ENCODE data around the gene SP140L. TPM values are rescaled to one million over a fixed set of nuclear protein-coding genes. Genes with fewer than 3 reads are reported as not detected.

SP140L gene
- total RNA-seq, 1 donor from 2014 or later, result 2.2 TPM

GRCh38 chr2:230312638-230313037 is 14.4 kb upstream of the SP140L start:
- H3K4me3 Mint-ChIP-seq, result no peak overlapping the region
- no peaks in the 10 kb centered on the region for H3K4me1 Mint-ChIP-seq
- TF ChIP-seq CTCF (conservative IDR thresholded peaks at IDR 0.05), result no peak
- no peaks in the 10 kb centered on the region for H3K27me3 Mint-ChIP-seq (ENCODE audit: low read depth)
- no peaks in the 10 kb centered on the region for H3K9me3 Mint-ChIP-seq
- no peaks in the 10 kb centered on the region for H3K36me3 Mint-ChIP-seq (ENCODE audit: low read depth)
- DNase-seq (ENCODE audit: low read depth, low spot score), result no peak
- H3K27ac Mint-ChIP-seq (ENCODE audit: unreplicated experiment), result no peak overlapping the region

GRCh38 chr2:230317366-230317765 is 9.6 kb upstream of the SP140L start:
- H3K4me1 Mint-ChIP-seq, result no peaks in the 10 kb centered on the region
- H3K27ac Mint-ChIP-seq (ENCODE audit: unreplicated experiment), result no peak overlapping the region
- DNase-seq (ENCODE audit: low read depth, low spot score), result no peak
- H3K4me3 Mint-ChIP-seq, result no peak overlapping the region
- no peaks in the 10 kb centered on the region for H3K27me3 Mint-ChIP-seq (ENCODE audit: low read depth)
- TF ChIP-seq CTCF (conservative IDR thresholded peaks at IDR 0.05), result no peak
- peaks cover 1% of the 10 kb centered on the region for H3K36me3 Mint-ChIP-seq (ENCODE audit: low read depth)
- peaks cover 2% of the 10 kb centered on the region for H3K9me3 Mint-ChIP-seq

- Mint-ChIP-seq H3K36me3 (ENCODE audit: low read depth) (peaks cover 3% of the 10 kb centered on the region), H3K27me3 (ENCODE audit: low read depth) (no peaks in the 10 kb centered on the region), H3K4me1 (no peaks in the 10 kb centered on the region), H3K27ac (ENCODE audit: unreplicated experiment) (no peak overlapping the region), H3K4me3 (no peak overlapping the region), H3K9me3 (peaks cover 3% of the 10 kb centered on the region)
- DNase-seq (ENCODE audit: low read depth, low spot score), result no peak
- TF ChIP-seq CTCF (conservative IDR thresholded peaks at IDR 0.05), result no peak
Observed at GRCh38 chr2:230318190-230319121, 8.5 kb upstream of the SP140L start.

GRCh38 chr2:230319211-230319862 is 7.7 kb upstream of the SP140L start:
- DNase-seq (ENCODE audit: low read depth, low spot score), result no peak
- Mint-ChIP-seq H3K4me3 (no peak overlapping the region), H3K9me3 (peaks cover 5% of the 10 kb centered on the region), H3K36me3 (ENCODE audit: low read depth) (peaks cover 3% of the 10 kb centered on the region), H3K4me1 (no peaks in the 10 kb centered on the region), H3K27ac (ENCODE audit: unreplicated experiment) (no peak overlapping the region), H3K27me3 (ENCODE audit: low read depth) (no peaks in the 10 kb centered on the region)
- no peak for TF ChIP-seq CTCF (conservative IDR thresholded peaks at IDR 0.05)

- peaks cover 5% of the 10 kb centered on the region for H3K9me3 Mint-ChIP-seq
- H3K36me3 Mint-ChIP-seq (ENCODE audit: low read depth), result peaks cover 3% of the 10 kb centered on the region
- no peak overlapping the region for H3K4me3 Mint-ChIP-seq
- no peak overlapping the region for H3K27ac Mint-ChIP-seq (ENCODE audit: unreplicated experiment)
- TF ChIP-seq CTCF (conservative IDR thresholded peaks at IDR 0.05), result no peak
- no peaks in the 10 kb centered on the region for H3K27me3 Mint-ChIP-seq (ENCODE audit: low read depth)
- no peaks in the 10 kb centered on the region for H3K4me1 Mint-ChIP-seq
- no peak for DNase-seq (ENCODE audit: low read depth, low spot score)
Observed at GRCh38 chr2:230321031-230321430, 6.0 kb upstream of the SP140L start.
